Keratinocyte (primary cell): ENCODE results near the gene PDE3A. TPM values are rescaled to one million over a fixed set of nuclear protein-coding genes. Genes with fewer than 3 reads are reported as not detected.

Experiments
- DNase-seq: peaks from one replicate; pipeline ENCODE4 v3.0.0-alpha.2; 2011; ENCODE audit warnings: low read depth, missing footprints, low spot score
- FAIRE-seq: peaks from 2 replicates; lab custom pipeline; 2011; peaks lifted over from hg19 to GRCh38; lab: Jason Lieb, UNC
- H2AFZ ChIP-seq: 2 replicates; pipeline ENCODE4 v1.6.0; 2012; ENCODE audit warnings: low read length, control low read depth, inconsistent platforms; ENCODE audit not compliant: control insufficient read depth
- H3K27ac ChIP-seq: 2 replicates; pipeline ENCODE4 v1.5.1; 2011; ENCODE audit warnings: low read length; ENCODE audit not compliant: control insufficient read depth, insufficient read depth
- H3K27me3 ChIP-seq: 3 replicates; pipeline ENCODE4 v1.6.0; 2011; ENCODE audit warnings: low read length; ENCODE audit not compliant: control insufficient read depth, insufficient read depth; ENCODE audit errors: extremely low read depth
- H3K36me3 ChIP-seq, 2 experiments: 2 replicates in 1 of 2; 3 replicates in 1 of 2; pipeline ENCODE4 v1.5.1; 2011; ENCODE audit warnings: low read length in 2 of 2, mild to moderate bottlenecking in 1 of 2; ENCODE audit not compliant: control insufficient read depth in 2 of 2, insufficient read depth in 2 of 2; ENCODE audit errors: extremely low read depth in 1 of 2
- H3K4me1 ChIP-seq: 3 replicates; pipeline ENCODE4 v1.5.1; 2011; ENCODE audit warnings: low read length; ENCODE audit not compliant: control insufficient read depth, insufficient read depth; ENCODE audit errors: extremely low read depth
- H3K4me2 ChIP-seq: 3 replicates; pipeline ENCODE4 v1.6.0; 2011; ENCODE audit warnings: low read depth, low read length; ENCODE audit not compliant: control insufficient read depth, insufficient read depth; ENCODE audit errors: extremely low read depth
- H3K4me3 ChIP-seq, 3 experiments: fragments of 200-600 bp in 1 of 3; sonication (generic) in 1 of 3; 2 replicates in 2 of 3; 3 replicates in 1 of 3; pipeline ENCODE4 v1.5.1; 2011 to 2016; ENCODE audit warnings: low read length in 3 of 3, mild to moderate bottlenecking in 3 of 3, control low read depth in 2 of 3, inconsistent platforms in 1 of 3, low read depth in 1 of 3, mixed read lengths in 1 of 3, mixed run types in 1 of 3, moderate library complexity in 1 of 3; ENCODE audit not compliant: control insufficient read depth in 2 of 3, insufficient read depth in 2 of 3; ENCODE audit errors: extremely low read depth in 1 of 3
- H3K79me2 ChIP-seq: 2 replicates; pipeline ENCODE4 v1.6.0; 2012; ENCODE audit warnings: low read length; ENCODE audit not compliant: control insufficient read depth, insufficient read depth
- H3K9ac ChIP-seq: 3 replicates; pipeline ENCODE4 v1.6.0; 2011; ENCODE audit warnings: low read length; ENCODE audit not compliant: control insufficient read depth, insufficient read depth; ENCODE audit errors: extremely low read depth
- H3K9me1 ChIP-seq: 3 replicates; pipeline ENCODE4 v1.6.0; 2011; ENCODE audit warnings: low read length; ENCODE audit not compliant: control insufficient read depth, insufficient read depth; ENCODE audit errors: extremely low read depth
- H3K9me3 ChIP-seq: 2 replicates; pipeline ENCODE4 v1.5.1; 2012; ENCODE audit warnings: low read depth, low read length; ENCODE audit not compliant: control insufficient read depth
- H4K20me1 ChIP-seq: 3 replicates; pipeline ENCODE4 v1.6.0; 2011; ENCODE audit warnings: low read length; ENCODE audit not compliant: control insufficient read depth, insufficient read depth; ENCODE audit errors: extremely low read depth
- EZH2 ChIP-seq: IDR thresholded peaks from one replicate; pipeline ENCODE4 v1.6.1; 2012; ENCODE audit warnings: inconsistent platforms, mild to moderate bottlenecking, low read length, moderate library complexity
- dilution Hi-C: fragments of 300-500 bp; cut with MboI; formaldehyde crosslinking; loops from one replicate; pipeline ENCODE4 v1.7.0; 2020; ENCODE audit warnings: low sequenced_read_pairs; ENCODE audit not compliant: extremely low pct_ligation_motif_present
- polyA plus RNA-seq, 5 experiments: library from polyadenylated mRNA; depleted of rRNA in 3 of 5; stranded (reverse) in 3 of 5; stranded (forward) in 1 of 5; unstranded in 1 of 5; fragments of >200 nt; gene quantifications; 1 replicate in 1 of 5; 2 replicates in 3 of 5; 3 replicates in 1 of 5; pipeline versions ENCODE4 v1.2.1 to v1.2.3, GENCODE V29; 2011 to 2012; ENCODE audit warnings: missing spikeins in 2 of 5, low read depth in 1 of 5, low replicate concordance in 1 of 5
- TF ChIP-seq, protein P1 (sequence below), 3 experiments: IDR thresholded peaks in 1 of 3; conservative IDR thresholded peaks in 1 of 3; optimal IDR thresholded peaks in 1 of 3; 2 replicates in 2 of 3; 3 replicates in 1 of 3; pipeline versions ENCODE3 to v1.5.1; 2011; ENCODE audit warnings: low read length in 3 of 3, mild to moderate bottlenecking in 3 of 3, moderate library complexity in 2 of 3, control low read depth in 1 of 3, inconsistent platforms in 1 of 3; ENCODE audit not compliant: insufficient read depth in 2 of 3; ENCODE audit errors: extremely low read depth in 1 of 3

PDE3A gene
- polyA plus RNA-seq, 1 donor (not counting 4 experiments of a cell fraction or from before 2014, with no cell fraction given): 0.01 TPM

DNA sequence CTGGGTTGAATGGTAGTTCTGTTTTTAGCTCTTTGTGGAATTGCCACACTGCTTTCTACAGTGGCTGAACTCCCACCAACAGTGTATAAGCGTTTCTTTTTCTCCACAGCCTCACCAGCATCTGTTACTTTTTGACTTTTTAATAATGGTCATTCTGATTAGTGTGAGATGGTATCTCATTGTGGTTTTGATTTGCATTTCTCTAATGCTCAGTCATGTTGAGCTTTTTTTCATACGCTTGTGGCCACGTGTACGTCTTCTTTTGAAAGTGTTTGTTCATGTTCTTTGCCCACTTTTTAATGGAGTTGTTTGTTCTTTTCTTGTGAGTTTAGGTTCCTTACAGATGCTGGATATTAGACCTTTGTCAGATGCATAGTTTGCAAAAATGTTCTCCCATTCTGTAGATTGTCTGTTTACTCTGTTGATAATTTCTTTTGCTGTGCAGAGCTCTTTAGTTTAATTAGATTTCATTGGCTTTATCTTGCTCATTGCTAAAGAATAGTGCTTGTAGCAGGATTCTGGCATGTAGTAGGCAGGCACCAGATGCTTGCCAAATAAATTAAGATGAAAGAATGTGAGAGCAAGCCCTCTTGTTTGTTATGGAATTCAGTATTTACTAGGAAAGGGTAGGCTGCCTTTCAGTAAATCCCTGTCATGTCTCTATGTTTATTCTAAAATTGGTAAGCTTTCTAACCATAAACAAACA lies 86.8 kb downstream of the PDE3A start:
- no peak overlapping the region for H3K27ac ChIP-seq
- DNase-seq: no peak
- no peaks in the 10 kb centered on the region for H3K79me2 ChIP-seq
- dilution Hi-C loops: no loop called here
- H3K9me1 ChIP-seq: no peaks in the 10 kb centered on the region
- no peak for FAIRE-seq
- H3K9me3 ChIP-seq: no peaks in the 10 kb centered on the region
- no peak overlapping the region for H2AFZ ChIP-seq
- H3K4me3 ChIP-seq: no peak overlapping the region
- no peaks in the 10 kb centered on the region for H3K4me1 ChIP-seq
- no peak overlapping the region for H3K9ac ChIP-seq
- H4K20me1 ChIP-seq: no peaks in the 10 kb centered on the region
- H3K36me3 ChIP-seq: no peaks in the 10 kb centered on the region
- TF ChIP-seq EZH2: no peak
- TF ChIP-seq, protein P1, sequence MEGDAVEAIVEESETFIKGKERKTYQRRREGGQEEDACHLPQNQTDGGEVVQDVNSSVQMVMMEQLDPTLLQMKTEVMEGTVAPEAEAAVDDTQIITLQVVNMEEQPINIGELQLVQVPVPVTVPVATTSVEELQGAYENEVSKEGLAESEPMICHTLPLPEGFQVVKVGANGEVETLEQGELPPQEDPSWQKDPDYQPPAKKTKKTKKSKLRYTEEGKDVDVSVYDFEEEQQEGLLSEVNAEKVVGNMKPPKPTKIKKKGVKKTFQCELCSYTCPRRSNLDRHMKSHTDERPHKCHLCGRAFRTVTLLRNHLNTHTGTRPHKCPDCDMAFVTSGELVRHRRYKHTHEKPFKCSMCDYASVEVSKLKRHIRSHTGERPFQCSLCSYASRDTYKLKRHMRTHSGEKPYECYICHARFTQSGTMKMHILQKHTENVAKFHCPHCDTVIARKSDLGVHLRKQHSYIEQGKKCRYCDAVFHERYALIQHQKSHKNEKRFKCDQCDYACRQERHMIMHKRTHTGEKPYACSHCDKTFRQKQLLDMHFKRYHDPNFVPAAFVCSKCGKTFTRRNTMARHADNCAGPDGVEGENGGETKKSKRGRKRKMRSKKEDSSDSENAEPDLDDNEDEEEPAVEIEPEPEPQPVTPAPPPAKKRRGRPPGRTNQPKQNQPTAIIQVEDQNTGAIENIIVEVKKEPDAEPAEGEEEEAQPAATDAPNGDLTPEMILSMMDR (optimal IDR thresholded peaks at IDR 0.05 in 1 of 3, IDR thresholded peaks at IDR 0.05 in 1 of 3, conservative IDR thresholded peaks at IDR 0.05 in 1 of 3; ENCODE audit: extremely low read depth in 1 of 3, insufficient read depth in 2 of 3, low read length in 3 of 3): no peak
- H3K27me3 ChIP-seq: no peaks in the 10 kb centered on the region
- H3K4me2 ChIP-seq: no peak overlapping the region

GRCh38 chr12:20457582-20457981 lies 89.2 kb downstream of the PDE3A start:
- no peak for TF ChIP-seq EZH2
- TF ChIP-seq, protein P1 (optimal IDR thresholded peaks at IDR 0.05 in 1 of 3, IDR thresholded peaks at IDR 0.05 in 1 of 3, conservative IDR thresholded peaks at IDR 0.05 in 1 of 3; ENCODE audit: extremely low read depth in 1 of 3, insufficient read depth in 2 of 3, low read length in 3 of 3): no peak
- DNase-seq: no peak
- dilution Hi-C loops: no loop called here
- H3K9me1 ChIP-seq: no peaks in the 10 kb centered on the region
- no peak for FAIRE-seq
- H3K27me3 ChIP-seq: no peaks in the 10 kb centered on the region
- no peak overlapping the region for H2AFZ ChIP-seq
- H3K36me3 ChIP-seq: no peaks in the 10 kb centered on the region
- no peaks in the 10 kb centered on the region for H3K4me1 ChIP-seq
- no peaks in the 10 kb centered on the region for H3K79me2 ChIP-seq
- H3K4me2 ChIP-seq: no peak overlapping the region
- no peaks in the 10 kb centered on the region for H3K9me3 ChIP-seq
- H3K27ac ChIP-seq: no peak overlapping the region
- no peaks in the 10 kb centered on the region for H4K20me1 ChIP-seq
- H3K4me3 ChIP-seq: no peak overlapping the region
- no peak overlapping the region for H3K9ac ChIP-seq
